Muscle layer of colon (tissue), 2 donors: ENCODE measurements around the gene THAP4.
"Not testable (repeated sequence)": the region's sequence is repeated elsewhere in the genome, so short reads cannot be mapped to it uniquely, and the experiment has no call there.

Experiments used
- H3K27ac ChIP-seq: one replicate; pipeline ENCODE4 v1.7.0; 2013; ENCODE audit warnings: low read depth, mild to moderate bottlenecking, low read length, moderate library complexity
- H3K27me3 ChIP-seq, 2 donors: one replicate each; pipeline ENCODE4 v1.7.0; 2013; ENCODE audit warnings: low read length in 2 of 2, mild to moderate bottlenecking in 2 of 2; ENCODE audit not compliant: insufficient read depth in 2 of 2, control insufficient read depth in 1 of 2
- H3K36me3 ChIP-seq: one replicate; pipeline ENCODE4 v1.7.0; 2013; ENCODE audit warnings: mild to moderate bottlenecking, low read length; ENCODE audit not compliant: insufficient read depth
- H3K4me1 ChIP-seq: one replicate; pipeline ENCODE4 v1.7.0; 2013; ENCODE audit warnings: mild to moderate bottlenecking, low read length; ENCODE audit not compliant: insufficient read depth
- H3K4me3 ChIP-seq, 2 donors: one replicate each; pipeline ENCODE4 v1.7.0; 2013; ENCODE audit warnings: low read length in 2 of 2, low read depth in 1 of 2, mild to moderate bottlenecking in 1 of 2, moderate library complexity in 1 of 2
- H3K9ac ChIP-seq: one replicate; pipeline ENCODE4 v1.7.0; 2013; ENCODE audit warnings: low read length
- H3K9me3 ChIP-seq: one replicate; pipeline ENCODE4 v1.7.0; 2013; ENCODE audit warnings: mild to moderate bottlenecking, low read length
- donor health status: abdominal sarcoma.
- donor health status: Adenocarcinoma of cecum.

THAP4 gene

DNA sequence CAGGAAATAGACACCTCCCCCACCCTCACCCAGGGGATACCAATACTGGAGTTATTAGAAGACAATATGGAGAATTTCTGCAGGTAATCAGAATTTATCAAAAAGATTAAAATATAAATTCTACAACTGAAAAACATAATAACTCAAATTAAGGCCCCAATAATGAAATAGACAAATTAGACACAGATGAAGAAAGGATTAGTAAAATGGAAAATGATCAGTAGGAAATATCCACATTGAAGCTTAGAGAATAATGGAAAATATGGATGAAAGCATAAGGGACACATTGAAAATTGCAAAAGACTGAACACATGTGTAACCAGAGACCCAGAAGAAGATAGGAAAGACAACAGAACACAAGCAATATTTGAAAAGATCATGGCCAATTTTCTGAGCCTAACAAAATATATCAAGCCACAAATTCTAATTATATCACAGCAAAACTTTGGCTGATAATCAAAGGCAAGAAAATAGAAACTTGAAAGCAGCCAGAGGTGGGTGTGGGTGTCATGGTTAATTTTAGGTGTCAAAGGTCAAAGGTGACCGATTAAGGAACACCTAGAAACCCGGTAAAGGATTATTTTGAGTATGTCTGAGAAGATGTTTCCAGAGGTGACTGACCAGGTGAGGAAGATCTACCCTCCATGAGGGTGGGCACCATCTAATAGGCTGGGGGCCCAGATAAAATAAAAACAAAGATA lies 50.2 kb downstream of the THAP4 start:
- H3K27me3 ChIP-seq = no peaks in the 10 kb centered on the region
- H3K9ac ChIP-seq = no peak overlapping the region
- H3K9me3 ChIP-seq = peaks cover 6% of the 10 kb centered on the region
- H3K4me1 ChIP-seq = no peaks in the 10 kb centered on the region
- no peak overlapping the region for H3K4me3 ChIP-seq
- H3K36me3 ChIP-seq = peaks cover 26% of the 10 kb centered on the region
- H3K27ac ChIP-seq = no peak overlapping the region

DNA sequence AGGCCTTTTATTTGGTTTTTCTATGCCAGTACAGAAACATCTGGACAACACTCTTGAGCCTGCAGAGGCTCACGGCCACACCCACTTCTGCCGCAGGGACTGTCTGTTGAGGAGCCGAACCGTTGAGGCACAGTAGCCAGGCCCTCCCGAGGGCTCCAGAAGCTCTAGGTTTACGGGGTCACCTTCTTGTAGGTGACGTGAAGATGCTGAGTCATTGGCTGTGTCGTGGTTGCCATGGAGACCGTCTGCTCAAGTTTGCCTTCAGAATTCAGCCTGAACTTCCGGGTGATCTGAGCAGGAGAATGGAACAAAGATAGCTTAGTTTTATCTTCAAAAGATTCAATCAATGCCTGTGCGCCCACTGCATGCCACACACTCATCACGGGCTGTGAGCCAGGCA lies 52.5 kb downstream of the THAP4 start:
- H3K4me3 ChIP-seq = no peak overlapping the region
- no peak overlapping the region for H3K9ac ChIP-seq
- H3K27me3 ChIP-seq = no peaks in the 10 kb centered on the region
- H3K36me3 ChIP-seq = peaks cover 22% of the 10 kb centered on the region
- no peak overlapping the region for H3K27ac ChIP-seq
- no peaks in the 10 kb centered on the region for H3K4me1 ChIP-seq
- peaks cover 6% of the 10 kb centered on the region for H3K9me3 ChIP-seq

DNA sequence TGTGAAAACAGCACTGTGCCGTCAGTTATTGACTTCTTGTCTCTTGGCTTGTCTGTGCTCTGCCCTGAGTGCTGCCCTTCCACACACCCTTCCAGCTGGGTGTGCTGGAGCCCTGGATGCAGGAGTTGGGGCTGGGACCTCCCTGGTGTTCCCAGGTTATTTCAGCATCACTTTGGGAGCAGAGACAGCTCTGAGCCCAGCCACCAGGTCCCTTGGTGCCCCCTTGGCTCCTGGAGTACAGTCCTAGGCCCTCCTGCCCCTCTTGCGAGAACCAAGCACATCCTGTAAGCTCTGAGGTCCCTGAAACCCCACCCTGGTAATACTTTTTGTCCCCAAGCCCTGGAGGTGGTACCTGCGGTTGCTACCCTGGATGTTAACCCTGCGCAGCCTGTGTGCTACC lies 54.2 kb downstream of the THAP4 start:
- H3K36me3 ChIP-seq = peaks cover 22% of the 10 kb centered on the region
- no peak overlapping the region for H3K9ac ChIP-seq
- no peaks in the 10 kb centered on the region for H3K9me3 ChIP-seq

DNA sequence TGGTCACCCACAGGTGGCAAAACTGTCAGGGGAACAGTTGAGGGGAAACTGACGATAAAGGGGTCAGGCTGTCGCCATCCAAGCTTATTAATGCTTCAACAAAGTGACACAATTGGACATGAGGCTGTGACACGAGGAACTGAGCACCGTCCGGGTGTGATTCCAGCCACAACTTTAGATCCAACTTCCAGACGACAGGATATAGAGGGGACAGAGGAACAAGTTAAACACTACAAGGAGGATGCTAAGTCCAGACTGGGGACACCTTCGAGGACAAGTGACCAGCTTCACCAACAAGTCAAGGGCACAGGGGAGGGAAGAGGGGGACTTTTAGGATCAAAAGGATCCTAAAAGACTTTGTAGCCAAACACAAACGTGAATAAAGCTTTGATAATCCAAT lies 54.6 kb downstream of the THAP4 start:
- Histone ChIP-seq H3K9ac (no peak overlapping the region), H3K27me3 (no peaks in the 10 kb centered on the region), H3K36me3 (peaks cover 22% of the 10 kb centered on the region), H3K9me3 (no peaks in the 10 kb centered on the region), H3K4me3 (no peak overlapping the region), H3K27ac (no peak overlapping the region), H3K4me1 (peaks cover 8% of the 10 kb centered on the region)

More for the DNA sequence above, 54.2 kb downstream of the THAP4 start:
- Histone ChIP-seq H3K27me3 (no peaks in the 10 kb centered on the region), H3K4me1 (peaks cover 4% of the 10 kb centered on the region), H3K27ac (no peak overlapping the region), H3K4me3 (no peak overlapping the region)

DNA sequence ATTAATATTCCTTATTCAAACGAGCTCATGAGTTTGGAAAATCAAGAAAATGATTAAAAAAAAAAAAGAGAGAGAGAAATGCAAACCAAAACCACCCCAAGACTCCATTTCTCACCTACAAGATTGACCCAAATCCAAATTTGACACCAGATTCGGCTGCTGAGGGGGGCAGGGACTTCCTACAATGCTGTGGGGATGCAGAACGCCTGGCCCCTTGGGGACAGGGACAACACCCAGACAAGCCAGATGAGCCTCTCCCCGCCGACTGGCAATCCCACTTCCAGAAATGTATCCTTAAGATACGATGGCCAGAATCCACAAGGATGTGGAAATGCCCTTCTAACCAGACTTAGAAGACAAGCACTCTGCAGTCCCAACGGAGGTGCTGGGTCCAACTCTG lies 57.7 kb downstream of the THAP4 start:
- Histone ChIP-seq H3K27me3 (no peaks in the 10 kb centered on the region), H3K27ac (no peak overlapping the region), H3K36me3 (peaks cover 16% of the 10 kb centered on the region), H3K9ac (no peak overlapping the region), H3K9me3 (no peaks in the 10 kb centered on the region), H3K4me3 (no peak overlapping the region), H3K4me1 (peaks cover 8% of the 10 kb centered on the region)

DNA sequence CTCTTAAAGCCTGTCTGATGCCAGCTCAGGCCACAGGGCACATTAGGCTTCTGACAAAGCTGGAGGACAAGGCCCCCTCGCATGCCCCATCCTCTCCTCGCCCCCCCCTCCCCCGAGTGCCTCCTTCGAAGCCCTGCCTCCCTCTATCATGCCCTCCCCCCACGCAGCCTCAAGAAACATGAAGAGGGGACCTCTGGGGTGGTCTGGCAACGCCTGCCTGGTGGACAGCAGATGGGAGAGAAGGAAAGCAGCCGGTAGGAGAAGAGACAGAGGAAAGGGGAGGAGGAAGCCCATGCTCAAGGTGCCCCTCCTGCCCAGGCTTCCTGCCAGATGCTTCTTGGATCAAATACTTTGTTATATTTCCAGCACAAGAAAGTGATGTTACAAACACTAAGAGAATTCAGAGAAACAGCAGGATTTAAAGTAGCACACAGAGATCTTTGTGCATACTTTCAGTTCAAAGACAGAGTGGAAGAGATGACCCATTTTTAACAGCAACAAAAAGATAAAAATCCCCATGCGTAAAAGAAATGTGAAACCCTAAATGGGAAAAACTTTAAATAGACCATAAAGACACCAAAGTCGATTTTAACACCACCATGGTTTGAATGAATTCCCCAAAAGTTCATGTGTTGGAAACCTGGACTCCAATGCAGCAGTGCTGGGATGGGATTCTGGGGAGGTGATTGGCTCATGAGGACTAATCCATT lies 59.4 kb downstream of the THAP4 start:
- Histone ChIP-seq H3K9ac (no peak overlapping the region), H3K27me3 (no peaks in the 10 kb centered on the region), H3K36me3 (peaks cover 11% of the 10 kb centered on the region), H3K4me1 (peaks cover 8% of the 10 kb centered on the region), H3K27ac (peak overlapping the region; percentile 21), H3K9me3 (no peaks in the 10 kb centered on the region), H3K4me3 (no peak overlapping the region)

DNA sequence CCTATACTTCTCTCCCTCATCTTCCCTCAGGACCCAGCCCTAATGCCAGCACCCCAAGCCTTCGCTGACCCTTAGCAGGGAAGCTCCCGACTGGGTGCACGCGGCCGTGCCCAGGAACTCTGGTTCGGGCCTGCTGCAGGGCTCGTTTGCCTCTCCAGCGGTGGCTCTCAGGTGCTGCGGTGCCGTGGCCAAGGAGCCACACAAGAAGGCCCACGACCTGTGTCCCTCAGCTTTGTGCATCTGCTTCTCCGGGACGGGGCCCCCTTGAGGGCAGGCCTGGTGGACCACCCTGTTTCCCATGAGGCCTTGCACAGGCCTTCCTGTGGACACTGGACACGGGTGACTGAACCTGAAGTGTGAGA lies 60.7 kb downstream of the THAP4 start:
- H3K9me3 ChIP-seq = no peaks in the 10 kb centered on the region
- H3K4me3 ChIP-seq = no peak overlapping the region
- peaks cover 8% of the 10 kb centered on the region for H3K4me1 ChIP-seq
- no peaks in the 10 kb centered on the region for H3K27me3 ChIP-seq
- no peak overlapping the region for H3K27ac ChIP-seq
- peaks cover 8% of the 10 kb centered on the region for H3K36me3 ChIP-seq
- H3K9ac ChIP-seq = no peak overlapping the region

DNA sequence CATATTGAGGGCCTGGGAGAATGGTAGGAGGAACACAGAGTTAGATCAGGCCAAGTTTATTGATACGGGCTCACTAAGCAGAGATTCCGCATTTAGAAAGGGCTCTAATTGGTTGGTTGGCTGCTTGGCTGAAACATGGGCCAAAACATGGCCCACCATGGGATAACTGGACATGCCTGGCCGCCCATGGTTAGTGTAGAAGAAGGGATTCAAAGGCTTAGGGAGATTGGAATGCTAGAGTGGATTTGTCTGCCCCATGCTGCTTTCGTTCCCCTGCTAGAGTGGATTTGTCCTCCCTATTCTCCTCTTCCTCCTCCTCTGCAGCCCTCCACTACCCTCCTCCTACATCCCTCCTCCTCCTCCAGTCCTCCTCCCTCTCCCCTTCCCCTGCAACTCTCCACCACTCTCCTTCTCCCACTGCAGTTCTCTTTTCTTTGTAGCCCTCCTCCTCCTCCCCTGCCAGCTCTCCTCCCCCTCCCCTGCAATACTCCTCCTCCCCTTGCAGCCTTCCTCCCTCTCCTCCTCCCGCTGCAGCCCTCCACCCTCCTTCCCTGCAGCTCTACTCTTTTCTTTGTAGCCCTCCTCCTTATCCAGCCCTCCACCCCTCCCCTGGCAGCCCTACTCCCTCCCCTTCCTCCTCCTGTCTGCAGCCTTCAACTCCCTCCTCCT lies 61.2 kb downstream of the THAP4 start:
- H3K27ac ChIP-seq = no peak overlapping the region
- no peak overlapping the region for H3K9ac ChIP-seq
- H3K36me3 ChIP-seq = peaks cover 8% of the 10 kb centered on the region
- H3K4me3 ChIP-seq = no peak overlapping the region
- H3K4me1 ChIP-seq = peaks cover 8% of the 10 kb centered on the region
- no peaks in the 10 kb centered on the region for H3K9me3 ChIP-seq
- H3K27me3 ChIP-seq = no peaks in the 10 kb centered on the region

DNA sequence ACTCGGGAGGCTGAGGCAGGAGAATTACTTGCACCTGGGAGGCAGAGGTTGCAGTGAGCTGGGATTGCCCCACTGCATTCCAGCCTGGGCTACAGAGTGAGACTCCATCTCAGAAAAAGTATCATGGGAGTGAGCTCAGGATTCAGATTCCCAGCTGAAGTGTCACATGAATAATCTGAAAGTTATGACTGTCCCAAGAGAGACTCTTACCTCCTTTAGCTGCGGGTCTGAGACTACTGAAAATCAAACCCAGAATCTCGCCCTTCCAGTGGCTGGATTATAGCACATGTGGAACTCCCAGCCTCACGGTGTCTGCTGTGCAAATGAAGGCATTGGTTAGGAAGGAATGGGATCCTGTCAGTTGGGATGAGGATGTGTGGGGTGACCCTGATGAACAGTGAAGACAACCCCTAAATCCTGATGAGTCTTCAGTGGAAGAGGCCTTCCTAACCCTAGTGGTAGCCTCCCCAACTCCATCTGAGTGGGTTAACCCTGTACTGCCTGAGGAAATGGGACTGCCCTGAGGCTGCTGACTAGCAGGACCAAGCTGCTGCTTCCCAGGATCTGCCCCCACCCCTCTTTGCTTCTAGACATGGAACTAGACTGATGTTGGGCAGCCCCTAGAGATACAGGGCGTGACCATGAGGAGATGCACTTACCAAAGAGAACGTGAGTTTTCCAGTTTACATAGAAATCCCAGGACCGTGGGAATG lies 61.9 kb downstream of the THAP4 start:
- Histone ChIP-seq H3K4me1 (peaks cover 8% of the 10 kb centered on the region), H3K36me3 (peaks cover 8% of the 10 kb centered on the region), H3K4me3 (no peak overlapping the region), H3K27ac (no peak overlapping the region), H3K27me3 (no peaks in the 10 kb centered on the region), H3K9ac (no peak overlapping the region), H3K9me3 (no peaks in the 10 kb centered on the region)

DNA sequence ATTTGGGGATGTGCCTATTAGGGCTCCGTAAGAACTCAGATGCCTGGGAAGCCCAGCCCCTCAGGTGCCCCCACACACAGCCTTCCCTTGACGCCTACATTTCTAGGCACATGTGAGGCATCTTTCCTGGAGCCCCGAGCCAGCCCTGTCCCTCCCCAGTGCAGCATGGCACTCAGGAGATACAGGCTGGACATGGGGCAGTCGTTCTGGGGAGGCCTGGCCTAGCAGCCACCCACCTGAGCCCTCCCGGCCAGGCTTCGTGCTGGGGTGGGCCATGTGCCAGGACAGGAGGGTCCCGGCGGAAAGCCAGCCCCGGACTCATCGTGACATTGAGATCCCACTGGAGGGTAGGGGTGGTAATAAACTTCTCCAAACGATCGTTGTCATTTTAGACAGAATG lies 63.2 kb downstream of the THAP4 start:
- Histone ChIP-seq H3K27me3 (no peaks in the 10 kb centered on the region), H3K27ac (no peak overlapping the region), H3K9ac (no peak overlapping the region), H3K4me3 (no peak overlapping the region), H3K4me1 (peaks cover 11% of the 10 kb centered on the region), H3K36me3 (peaks cover 15% of the 10 kb centered on the region), H3K9me3 (no peaks in the 10 kb centered on the region)

DNA sequence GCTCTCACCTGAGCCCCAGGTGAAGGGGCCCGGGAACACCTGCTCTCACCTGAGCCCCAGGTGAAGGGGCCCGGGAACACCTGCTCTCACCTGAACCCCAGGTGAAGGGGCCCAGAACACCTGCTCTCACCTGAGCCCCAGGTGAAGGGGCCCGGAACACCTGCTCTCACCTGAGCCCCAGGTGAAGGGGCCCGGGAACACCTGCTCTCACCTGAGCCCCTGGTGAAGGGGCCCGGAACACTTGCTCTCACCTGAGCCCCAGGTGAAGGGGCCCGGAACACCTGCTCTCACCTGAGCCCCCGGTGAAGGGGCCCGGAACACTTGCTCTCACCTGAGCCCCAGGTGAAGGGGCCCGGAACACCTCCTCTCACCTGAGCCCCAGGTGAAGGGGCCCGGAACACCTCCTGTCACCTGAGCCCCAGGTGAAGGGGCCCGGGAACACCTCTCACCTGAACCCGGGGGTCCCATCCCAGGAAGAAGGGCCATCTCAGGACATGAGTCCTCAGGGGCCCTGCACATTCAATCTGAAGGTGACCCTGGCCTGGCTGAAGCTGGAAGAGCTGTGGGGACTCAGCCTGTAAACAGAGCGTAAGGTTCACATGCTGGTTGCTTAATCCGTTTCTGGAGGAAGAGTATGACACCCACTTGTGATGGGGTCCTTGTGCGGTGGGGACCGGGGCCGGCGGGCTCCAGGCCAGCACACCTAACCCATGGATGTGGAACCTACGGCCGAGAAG lies 63.9 kb downstream of the THAP4 start:
- Histone ChIP-seq H3K36me3 (peaks cover 15% of the 10 kb centered on the region), H3K4me1 (peaks cover 14% of the 10 kb centered on the region)
- H3K4me3 ChIP-seq, H3K27me3 ChIP-seq, H3K9me3 ChIP-seq, H3K9ac ChIP-seq, H3K27ac ChIP-seq: not testable (repeated sequence)
